GM12864 (cell line): ENCODE results near the gene LRRC34.

ENCODE experiments used
- DNase-seq: peaks from one replicate; pipeline ENCODE4 v3.0.0-alpha.2; 2011; ENCODE audit warnings: low read depth
- H3K4me3 ChIP-seq: 2 replicates; pipeline ENCODE4 v1.5.1; 2011; ENCODE audit warnings: mild to moderate bottlenecking, low read depth, low read length, control low read depth
- TF ChIP-seq, protein P1 (sequence below): IDR thresholded peaks from 2 replicates; pipeline ENCODE4 v1.5.1; 2011; ENCODE audit warnings: low read depth, mild to moderate bottlenecking, moderate library complexity, low read length, control low read depth, inconsistent platforms; ENCODE audit errors: missing control alignments

The LRRC34 gene

DNA sequence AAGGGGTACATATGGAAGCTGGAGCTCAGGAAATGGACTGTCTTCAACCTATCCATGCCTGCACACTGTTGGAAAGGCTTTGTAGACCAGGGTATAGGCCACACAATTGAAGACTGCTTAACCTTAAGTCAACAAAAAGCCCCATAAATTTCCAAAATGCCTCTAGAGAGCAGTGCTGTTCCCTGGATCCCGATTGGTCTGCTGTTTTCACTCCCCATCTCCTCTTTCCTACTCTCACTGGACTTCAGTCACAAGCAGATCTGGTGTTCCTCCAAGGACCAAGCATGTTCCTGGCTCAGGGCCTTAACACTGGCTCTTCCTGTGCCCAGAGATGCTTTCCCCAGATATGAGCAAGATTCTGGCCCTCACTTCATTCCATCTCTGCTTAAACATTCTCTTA is 22.8 kb upstream of the LRRC34 start:
- no peak for DNase-seq
- TF ChIP-seq, protein P1, sequence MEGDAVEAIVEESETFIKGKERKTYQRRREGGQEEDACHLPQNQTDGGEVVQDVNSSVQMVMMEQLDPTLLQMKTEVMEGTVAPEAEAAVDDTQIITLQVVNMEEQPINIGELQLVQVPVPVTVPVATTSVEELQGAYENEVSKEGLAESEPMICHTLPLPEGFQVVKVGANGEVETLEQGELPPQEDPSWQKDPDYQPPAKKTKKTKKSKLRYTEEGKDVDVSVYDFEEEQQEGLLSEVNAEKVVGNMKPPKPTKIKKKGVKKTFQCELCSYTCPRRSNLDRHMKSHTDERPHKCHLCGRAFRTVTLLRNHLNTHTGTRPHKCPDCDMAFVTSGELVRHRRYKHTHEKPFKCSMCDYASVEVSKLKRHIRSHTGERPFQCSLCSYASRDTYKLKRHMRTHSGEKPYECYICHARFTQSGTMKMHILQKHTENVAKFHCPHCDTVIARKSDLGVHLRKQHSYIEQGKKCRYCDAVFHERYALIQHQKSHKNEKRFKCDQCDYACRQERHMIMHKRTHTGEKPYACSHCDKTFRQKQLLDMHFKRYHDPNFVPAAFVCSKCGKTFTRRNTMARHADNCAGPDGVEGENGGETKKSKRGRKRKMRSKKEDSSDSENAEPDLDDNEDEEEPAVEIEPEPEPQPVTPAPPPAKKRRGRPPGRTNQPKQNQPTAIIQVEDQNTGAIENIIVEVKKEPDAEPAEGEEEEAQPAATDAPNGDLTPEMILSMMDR = no peak

DNA sequence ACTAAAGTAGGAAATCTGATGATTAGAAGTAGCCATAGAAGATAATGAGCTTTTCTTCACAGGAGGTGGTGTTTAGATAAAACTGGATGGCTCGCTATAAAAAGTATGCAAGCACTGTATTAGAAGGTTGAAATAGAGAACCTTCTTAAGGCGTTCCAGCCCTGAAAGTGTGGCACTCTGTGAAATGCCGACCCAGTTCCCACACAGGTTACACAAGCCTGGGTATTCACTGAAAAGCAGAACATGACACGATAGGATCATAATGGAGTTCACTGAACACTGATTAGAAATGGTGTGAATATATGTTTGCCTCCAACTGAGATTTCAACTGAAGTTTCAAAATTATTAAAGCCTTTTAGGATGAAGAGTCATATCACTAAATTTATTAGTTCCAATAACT is 15.0 kb upstream of the LRRC34 start:
- TF ChIP-seq, protein P1 = no peak
- no peak overlapping the region for H3K4me3 ChIP-seq
- DNase-seq = no peak

More for the DNA sequence above, 22.8 kb upstream of the LRRC34 start:
- no peak overlapping the region for H3K4me3 ChIP-seq

DNA sequence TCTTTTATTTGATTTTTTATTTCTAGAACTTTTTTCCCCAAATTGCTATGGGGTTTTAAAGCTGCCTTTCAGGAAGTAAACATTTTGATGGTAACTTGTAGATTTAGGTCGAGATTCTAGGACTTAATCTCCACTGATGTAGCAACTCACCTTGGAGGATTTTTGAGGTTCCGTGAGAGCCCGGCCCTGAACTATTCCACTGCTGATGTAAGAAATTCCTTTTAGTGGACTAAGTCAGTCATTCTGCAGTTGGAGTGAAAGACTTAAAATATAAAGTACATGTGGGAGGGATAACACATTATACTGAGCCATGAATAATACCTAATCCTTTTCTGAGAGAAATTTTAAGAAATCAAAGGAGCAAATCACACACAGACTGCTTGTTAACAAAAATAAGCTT is 12.6 kb upstream of the LRRC34 start:
- no peak overlapping the region for H3K4me3 ChIP-seq
- DNase-seq = no peak
- TF ChIP-seq, protein P1 = no peak

DNA sequence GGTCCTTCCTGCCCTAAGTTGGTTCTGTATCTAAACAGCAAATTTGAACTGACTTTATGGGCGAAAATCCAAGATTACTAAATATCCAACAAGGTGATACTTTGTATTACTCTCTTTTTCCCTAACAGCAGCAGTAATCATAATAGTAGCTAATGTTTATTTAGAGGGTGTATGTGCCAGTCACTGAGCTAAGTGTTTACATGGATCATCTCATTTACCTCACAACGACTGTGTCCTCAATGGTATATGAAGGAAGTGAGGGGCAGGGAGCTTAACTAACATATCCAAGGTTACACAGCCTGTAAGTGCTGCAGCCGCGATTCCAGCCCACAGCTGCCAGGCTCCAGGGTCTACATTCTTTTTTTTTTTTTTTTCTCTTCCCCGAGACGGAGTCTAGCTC is 10.3 kb upstream of the LRRC34 start:
- H3K4me3 ChIP-seq = no peak overlapping the region
- TF ChIP-seq, protein P1 = no peak
- no peak for DNase-seq

DNA sequence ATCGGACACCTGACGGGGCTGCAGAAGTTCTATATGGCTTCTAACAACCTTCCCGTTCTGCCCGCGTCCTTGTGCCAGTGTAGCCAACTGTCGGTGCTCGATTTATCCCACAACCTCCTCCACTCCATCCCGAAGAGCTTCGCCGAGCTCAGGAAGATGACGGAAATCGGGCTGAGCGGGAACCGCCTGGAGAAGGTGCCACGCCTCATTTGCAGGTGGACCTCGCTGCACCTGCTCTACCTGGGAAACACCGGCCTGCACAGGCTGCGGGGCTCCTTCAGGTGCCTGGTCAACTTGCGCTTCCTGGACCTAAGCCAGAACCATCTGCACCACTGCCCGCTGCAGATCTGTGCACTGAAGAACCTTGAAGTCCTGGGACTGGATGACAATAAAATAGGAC is 9.8 kb upstream of the LRRC34 start:
- no peak overlapping the region for H3K4me3 ChIP-seq
- TF ChIP-seq, protein P1 = no peak
- DNase-seq = no peak

DNA sequence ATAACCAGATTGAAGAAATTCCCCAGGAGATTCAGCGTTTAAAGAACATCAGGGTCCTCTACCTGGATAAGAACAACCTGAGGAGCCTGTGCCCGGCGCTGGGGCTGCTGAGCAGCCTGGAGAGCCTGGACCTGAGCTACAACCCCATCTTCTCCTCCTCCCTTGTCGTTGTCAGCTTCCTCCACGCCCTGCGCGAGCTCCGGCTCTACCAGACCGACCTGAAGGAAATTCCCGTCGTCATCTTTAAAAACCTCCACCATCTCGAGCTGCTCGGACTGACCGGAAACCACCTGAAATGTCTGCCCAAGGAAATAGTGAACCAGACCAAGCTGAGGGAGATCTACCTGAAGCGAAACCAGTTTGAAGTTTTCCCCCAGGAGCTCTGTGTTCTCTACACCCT is 9.4 kb upstream of the LRRC34 start:
- DNase-seq = no peak
- TF ChIP-seq, protein P1 = no peak
- no peak overlapping the region for H3K4me3 ChIP-seq

DNA sequence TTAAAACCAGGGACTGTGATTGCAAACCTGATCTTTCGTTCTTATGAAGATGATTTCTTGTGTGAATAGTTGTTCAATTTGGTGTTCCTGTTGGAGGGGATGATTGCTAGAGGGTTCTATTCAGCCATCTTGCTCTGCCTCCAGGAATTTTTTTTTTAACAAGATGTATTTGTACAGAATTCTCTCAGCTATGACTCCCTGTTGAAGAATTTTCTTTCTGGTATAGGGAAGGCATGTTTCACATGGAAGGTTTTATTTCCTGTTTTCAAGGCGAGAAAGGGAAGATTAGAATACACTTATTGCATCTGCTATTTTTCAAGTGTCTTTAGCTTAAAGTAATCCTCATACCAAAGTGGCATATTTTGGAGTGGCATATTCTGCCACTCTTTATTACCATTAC is 5.6 kb upstream of the LRRC34 start:
- no peak overlapping the region for H3K4me3 ChIP-seq
- no peak for DNase-seq
- TF ChIP-seq, protein P1 = no peak
